K562 (cell line): ENCODE measurements around the gene SCG2. TPM values are rescaled to one million over a fixed set of nuclear protein-coding genes. Genes with fewer than 3 reads are reported as not detected.

Experiments used
- ATAC-seq: fragments of 200-7000 bp; cut with Tn5 transposase; 3 replicates; pipeline ENCODE4 v1.9.1; 2020; ENCODE audit warnings: moderate library complexity
- BruUV-seq: library from RNA; stranded (reverse); fragments of 400-500 nt; replicated peaks from 2 replicates; lab custom pipeline; 2021; lab: Mats Ljungman, UMichigan
- CTCF ChIA-PET: fragments of 300-600 bp; formaldehyde crosslinking; extraction: SDS; loops from one replicate; lab custom pipeline; 2021; ENCODE audit warnings: low intra/inter-chr PET ratio; lab: Yijun Ruan, JAX
- POLR2A ChIA-PET: fragments of 300-600, 350-650 bp; sonication (Branson Sonifier 250); formaldehyde crosslinking; extraction: SDS; loops from one replicate; lab custom pipeline; 2021; ENCODE audit warnings: antibody characterized with exemption, inconsistent platforms; lab: Yijun Ruan, JAX
- DNase-seq, 4 experiments: peaks; one replicate each; pipeline versions ENCODE4 v3.0.0 to v3.0.0-alpha.2; 2011 to 2018; ENCODE audit warnings: low spot score in 3 of 4, mixed read lengths in 3 of 4; ENCODE audit errors: extremely low read depth in 1 of 4
- FAIRE-seq: peaks from 2 replicates; lab custom pipeline; 2011; peaks lifted over from hg19 to GRCh38; lab: Jason Lieb, UNC
- H2AFZ ChIP-seq: 2 replicates; pipeline ENCODE4 v1.6.0; 2011; ENCODE audit warnings: low read depth, low read length, control low read depth, inconsistent platforms
- H3K27ac ChIP-seq: fragments of 200-600 bp; 3 replicates; pipeline ENCODE4 v1.8.0; 2011; ENCODE audit warnings: low read depth, mild to moderate bottlenecking, control low read depth, inconsistent platforms, low read length, moderate library complexity, mixed read lengths; ENCODE audit errors: extremely low read depth
- H3K27me3 ChIP-seq, 2 experiments: fragments of 300-600 bp in 1 of 2; 2 replicates in 1 of 2; 3 replicates in 1 of 2; pipeline versions ENCODE4 v1.6.0 to v1.8.0; 2011; ENCODE audit warnings: inconsistent platforms in 2 of 2, low read length in 2 of 2, mild to moderate bottlenecking in 1 of 2, mixed read lengths in 1 of 2, moderate library complexity in 1 of 2; ENCODE audit not compliant: control insufficient read depth in 2 of 2, insufficient read depth in 2 of 2
- H3K36me3 ChIP-seq: fragments of 300-600 bp; 3 replicates; pipeline ENCODE4 v1.8.0; 2011; ENCODE audit warnings: mild to moderate bottlenecking, low read length, inconsistent platforms; ENCODE audit not compliant: control insufficient read depth, insufficient read depth
- H3K4me1 ChIP-seq, 2 experiments: fragments of 200-600 bp in 1 of 2; replicated peaks in 1 of 2; 2 replicates in 1 of 2; 3 replicates in 1 of 2; pipeline versions ENCODE4 v1.5.1 to v1.8.0; 2011; ENCODE audit warnings: inconsistent platforms in 2 of 2, low read length in 2 of 2, mild to moderate bottlenecking in 1 of 2, mixed read lengths in 1 of 2, moderate library complexity in 1 of 2; ENCODE audit not compliant: control insufficient read depth in 2 of 2, insufficient read depth in 2 of 2
- H3K4me2 ChIP-seq: 2 replicates; pipeline ENCODE4 v1.6.1; 2011; ENCODE audit warnings: low read length, control low read depth, inconsistent platforms, mixed read lengths; ENCODE audit not compliant: insufficient read depth
- H3K4me3 ChIP-seq: fragments of 200-600 bp; sonication (generic), shearing (Covaris generic); 2 replicates; pipeline ENCODE4 v1.5.1; 2016; ENCODE audit warnings: control low read depth, inconsistent platforms
- H3K79me2 ChIP-seq: fragments of 200-600 bp; 3 replicates; pipeline ENCODE4 v1.8.0; 2011; ENCODE audit warnings: low read length, inconsistent platforms; ENCODE audit not compliant: control insufficient read depth, insufficient read depth
- H3K9ac ChIP-seq, 2 experiments: 2 replicates each; pipeline versions ENCODE4 v1.6.0 to v1.6.1; 2011; ENCODE audit warnings: low read depth in 2 of 2, low read length in 2 of 2, control low read depth in 1 of 2, inconsistent platforms in 1 of 2, mild to moderate bottlenecking in 1 of 2, mixed read lengths in 1 of 2; ENCODE audit not compliant: insufficient read depth in 1 of 2
- H3K9me1 ChIP-seq: one replicate; pipeline ENCODE4 v1.6.0; 2011; ENCODE audit warnings: inconsistent platforms, mild to moderate bottlenecking, low read length, moderate library complexity; ENCODE audit not compliant: control insufficient read depth, insufficient read depth
- H3K9me3 ChIP-seq: replicated peaks from 2 replicates; pipeline ENCODE4 v1.5.1; 2011; ENCODE audit warnings: low read depth, low read length, inconsistent platforms; ENCODE audit not compliant: control insufficient read depth, insufficient read depth
- H4K20me1 ChIP-seq: replicated peaks from 2 replicates; pipeline ENCODE4 v1.6.1; 2011; ENCODE audit warnings: low read length, inconsistent platforms, mixed read lengths; ENCODE audit not compliant: control insufficient read depth, insufficient read depth
- BCLAF1 ChIP-seq, 2 experiments: fragments of 450-650 bp in 1 of 2; IDR thresholded peaks; 2 replicates each; pipeline ENCODE4 v1.6.1; 2011 to 2017; ENCODE audit warnings: low read depth in 2 of 2, antibody characterized with exemption in 1 of 2, borderline replicate concordance in 1 of 2, low read length in 1 of 2, mild to moderate bottlenecking in 1 of 2, mixed read lengths in 1 of 2; ENCODE audit not compliant: control insufficient read depth in 1 of 2
- SMAD2 ChIP-seq: fragments of 150-350 bp; IDR thresholded peaks from 2 replicates; pipeline ENCODE4 v1.6.1; 2014; ENCODE audit warnings: low read depth, mild to moderate bottlenecking, low read length
- WGBS: fragments of 100-300 bp; shearing (Covaris generic); methylation state at CpG from one replicate; pipeline ENCODE4 v1.1.6; 2016; ENCODE audit warnings: low coverage, mixed read lengths; ENCODE audit not compliant: insufficient coverage; ENCODE audit errors: missing lambda C conversion rate; 5-methylcytosine and 5-hydroxymethylcytosine counted together
- in situ Hi-C: fragments of 300-500 bp; cut with MboI; formaldehyde crosslinking; loops from 4 replicates; pipeline ENCODE4 v1.15.0; 2018; ENCODE audit warnings: inconsistent platforms, mixed read lengths
- intact Hi-C: fragments of 100-400 bp; cut with micrococcal nuclease; formaldehyde crosslinking; loops from 2 replicates; pipeline ENCODE4 v1.14.2; 2022
- polyA plus RNA-seq, 8 experiments: library from polyadenylated mRNA; depleted of rRNA in 4 of 8; stranded (reverse) in 5 of 8; unstranded in 3 of 8; fragments of >200 nt; fragmentation: Nextera tagmentation in 2 of 8; fragmentation: Illumina TruSeq in 1 of 8; extraction: Ambion mirVana in 2 of 8; extraction: Trizol in 1 of 8; gene quantifications; 2 replicates each; pipeline versions ENCODE4 v1.2.1 to v1.2.3, GENCODE V29; 2011 to 2014; ENCODE audit warnings: inconsistent platforms in 1 of 8, missing spikeins in 1 of 8
- total RNA-seq, 7 experiments: library from RNA; depleted of rRNA in 6 of 7; stranded (reverse); fragments of >200 nt in 6 of 7; fragmentation: Illumina TruSeq in 2 of 7; extraction: Trizol in 2 of 7; gene quantifications; 2 replicates each; pipeline versions ENCODE4 v1.2.1 to v1.2.3, GENCODE V29; 2011 to 2021; ENCODE audit warnings: low replicate concordance in 1 of 7

The SCG2 gene
- total and polyA plus RNA-seq, 9 of the 15 experiments (the other 6 are each of a cell fraction or from before 2014, with no cell fraction given), result 0.07 to 1.6 (median 1.1) TPM

GRCh38 chr2:223558970-223559369 is 43.2 kb downstream of the SCG2 start:
- CTCF ChIA-PET, result no interaction called here

More at GRCh38 chr2:223558970-223559369, 43.2 kb downstream of the SCG2 start:
- Histone ChIP-seq H3K9me1 (no peaks in the 10 kb centered on the region), H3K9me3 (no peaks in the 10 kb centered on the region), H3K4me3 (no peak overlapping the region), H3K27me3 (no peaks in the 10 kb centered on the region), H3K4me2 (no peak overlapping the region), H3K79me2 (no peaks in the 10 kb centered on the region), H3K4me1 (no peaks in the 10 kb centered on the region; a peak in 1 of 5 replicates), H2AFZ (no peak overlapping the region), H3K36me3 (no peaks in the 10 kb centered on the region), H3K27ac (no peak overlapping the region), H3K9ac (no peak overlapping the region), H4K20me1 (no peaks in the 10 kb centered on the region)
- ATAC-seq (no peak), DNase-seq (no peak), FAIRE-seq (no peak)
- 0% methylated on average over 1 of the region's 1 CpG for WGBS
- TF ChIP-seq SMAD2 (no peak), BCLAF1 (IDR thresholded peaks at IDR 0.05; ENCODE audit: borderline replicate concordance in 1 of 2, control insufficient read depth in 1 of 2, low read depth in 2 of 2, low read length in 1 of 2) (no peak)
- POLR2A ChIA-PET, result no interaction called here
- in situ Hi-C loops, result no loop called here
- intact Hi-C loops, result no loop called here
- no TSS peak for BruUV-seq
